C4-2B (cell line): ENCODE data around the gene METTL1.

ENCODE experiments used
- H3K27ac ChIP-seq: fragments of 450-650 bp; 2 replicates; pipeline ENCODE4 v1.5.1; 2017
- CTCF ChIP-seq: fragments of 450-650 bp; conservative IDR thresholded peaks from 2 replicates; pipeline ENCODE4 v1.5.1; 2017; ENCODE audit warnings: mild to moderate bottlenecking
- ZFX ChIP-seq: fragments of 450-650 bp; IDR thresholded peaks from 2 replicates; pipeline ENCODE4 v1.6.1; 2017

The METTL1 gene

GRCh38 chr12:57751432-57751787, 20.5 kb downstream of the METTL1 start:
- TF ChIP-seq CTCF = no peak
- TF ChIP-seq ZFX = no peak
- peak overlapping the region; percentile 92 for H3K27ac ChIP-seq

GRCh38 chr12:57750561-57751431, 21.1 kb downstream of the METTL1 start:
- no peak for TF ChIP-seq ZFX
- TF ChIP-seq CTCF = no peak
- H3K27ac ChIP-seq = peak overlapping the region; percentile 92

- no peak overlapping the region for H3K27ac ChIP-seq
- no peak for TF ChIP-seq CTCF
- no peak for TF ChIP-seq ZFX
Observed at GRCh38 chr12:57749061-57749460, 22.8 kb downstream of the METTL1 start.

GRCh38 chr12:57746025-57746424, 25.9 kb downstream of the METTL1 start:
- no peak overlapping the region; the same call in 1 of the 2 replicates for H3K27ac ChIP-seq
- TF ChIP-seq CTCF = no peak
- TF ChIP-seq ZFX = no peak

GRCh38 chr12:57745485-57745881, 26.4 kb downstream of the METTL1 start:
- no peak for TF ChIP-seq ZFX
- TF ChIP-seq CTCF = no peak
- peak overlapping the region; percentile 70 for H3K27ac ChIP-seq

GRCh38 chr12:57744777-57745484, 27.0 kb downstream of the METTL1 start, which contains the start of gene TSPAN31:
TSPAN31 (plus strand) TSS chr12:57745039; CDS start chr12:57745155, 116 bp downstream.
- peak within 1 kb of the TSS; percentile 70 for H3K27ac ChIP-seq
- TF ChIP-seq CTCF (no peak), ZFX (no peak)

- TF ChIP-seq ZFX (no peak), CTCF (no peak)
Observed at GRCh38 chr12:57744194-57744776, 27.6 kb downstream of the METTL1 start.

More at GRCh38 chr12:57744194-57744776, 27.6 kb downstream of the METTL1 start:
- H3K27ac ChIP-seq = peak overlapping the region; percentile 70
